NCI-H2081 treated with DMSO at 0.1 percent for 48 hours (cell line): ENCODE data around the gene DOCK1.
"Not testable (repeated sequence)": the region's sequence is repeated elsewhere in the genome, so short reads cannot be mapped to it uniquely, and the experiment has no call there.

Experiments
- DNase-seq: peaks from one replicate; lab custom pipeline; 2025; lab: John Stamatoyannopoulos, UW

Gene DOCK1

DNA sequence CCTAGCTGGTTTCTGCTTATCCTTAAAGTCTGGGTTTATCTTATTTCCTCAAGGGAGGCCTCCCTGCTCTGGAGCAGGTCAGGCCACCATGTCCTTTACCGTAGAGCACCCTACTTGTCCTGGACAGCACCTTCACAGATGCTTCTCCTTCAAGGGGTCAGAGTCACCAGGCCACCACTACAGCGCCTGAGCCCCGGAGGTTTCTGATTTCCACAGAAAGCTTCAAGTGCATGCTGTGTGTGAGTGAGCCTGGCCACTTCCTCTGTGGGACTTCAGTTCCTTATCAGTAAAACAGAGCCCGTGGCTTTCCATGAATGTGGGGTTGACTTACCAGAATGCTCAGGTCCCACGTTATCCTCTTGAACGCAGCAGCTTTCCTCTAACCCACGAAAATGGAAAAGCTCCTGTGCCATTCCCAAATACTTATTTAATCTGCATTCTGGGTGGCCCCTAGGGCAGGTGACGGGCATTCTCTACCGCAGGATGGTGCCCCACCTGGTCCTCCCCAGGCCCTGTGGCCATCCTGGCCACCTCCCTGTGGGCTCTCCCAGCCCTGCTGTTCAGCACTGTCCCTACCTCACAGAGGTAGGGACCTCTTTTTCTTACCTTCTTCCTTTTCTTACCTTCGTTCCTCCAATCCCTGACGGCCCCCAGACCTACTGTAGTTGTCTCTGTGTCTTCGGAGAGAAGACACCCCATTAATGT, 1.4 kb upstream of the DOCK1 start:
- DNase-seq, result no peak

- DNase-seq, result no peak
Measured at GRCh38 chr10:126904516-126904817, 761 bp upstream of the DOCK1 start.

DNA sequence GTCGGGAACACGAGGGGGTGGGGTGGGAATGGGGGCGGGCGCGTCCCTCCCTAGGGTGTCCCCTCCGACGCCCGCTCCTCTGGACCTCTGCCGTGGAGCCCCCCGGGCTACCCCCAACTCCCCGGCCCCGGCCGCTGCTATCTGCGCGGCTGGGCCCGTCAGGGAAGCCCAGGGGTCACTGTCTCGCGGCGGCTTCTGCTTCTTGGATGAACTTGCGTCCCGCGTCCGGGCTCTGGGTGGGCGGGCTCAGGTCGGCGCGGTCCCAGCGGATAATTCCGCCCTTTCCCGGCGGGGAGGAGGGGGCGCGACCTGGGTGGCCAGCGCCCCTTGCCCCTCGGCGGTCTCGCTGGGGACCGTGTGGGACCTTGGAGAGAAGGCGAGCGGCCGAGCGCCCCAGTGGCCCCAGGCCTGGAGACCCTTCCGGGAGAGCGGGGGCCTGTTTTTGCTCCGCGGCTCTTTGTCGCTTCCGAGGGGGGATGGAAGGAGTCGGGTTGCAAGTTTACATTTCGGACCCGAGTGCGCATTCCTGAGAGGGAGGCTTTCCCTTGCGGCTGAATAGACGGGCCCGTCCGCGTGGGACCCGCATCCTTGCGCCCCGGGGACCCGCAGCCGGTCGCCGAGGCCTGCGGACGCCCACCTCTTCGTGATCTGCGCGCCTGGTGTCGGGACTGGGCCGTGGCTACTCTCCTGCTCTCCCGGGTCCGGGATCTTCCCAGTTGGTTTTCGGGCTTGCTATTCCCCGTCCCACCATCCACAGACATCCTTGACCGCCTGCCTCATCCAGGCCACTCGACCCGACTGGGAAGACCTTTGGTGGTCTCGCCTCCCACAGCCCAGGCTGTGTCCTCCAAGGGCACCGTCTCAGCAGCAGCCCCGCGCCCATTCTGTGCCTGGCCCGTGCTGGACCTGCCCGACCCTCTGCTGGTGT, 812 bp downstream of the DOCK1 start:
- no peak for DNase-seq

GRCh38 chr10:126906704-126907422, 1.6 kb downstream of the DOCK1 start:
- DNase-seq, result no peak

DNA sequence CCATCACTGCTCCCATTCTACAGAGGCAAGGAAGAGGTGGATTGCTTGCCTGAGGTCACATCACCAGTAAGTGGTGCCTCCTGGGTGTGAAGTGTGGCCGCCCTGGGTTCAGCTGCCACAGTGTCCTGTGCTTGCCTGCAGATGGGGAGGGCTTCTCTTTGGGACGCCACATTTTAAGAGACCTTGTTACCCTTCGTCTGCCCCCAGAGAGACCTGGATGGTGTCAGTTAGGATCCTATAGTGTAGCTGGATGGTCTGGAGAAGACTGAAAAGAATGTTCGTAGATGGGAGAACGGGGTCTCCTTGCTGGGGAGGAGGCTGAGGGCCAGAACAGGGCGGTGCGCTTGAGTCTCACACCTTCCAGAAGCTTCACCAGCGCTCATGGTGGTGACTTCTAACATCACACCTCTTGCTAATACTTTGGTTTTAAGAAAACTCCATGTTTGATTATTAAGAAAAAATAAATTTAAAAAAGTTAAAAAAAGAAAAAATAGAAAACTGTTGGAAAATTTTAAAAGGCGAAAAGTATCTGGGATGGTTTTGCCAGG, 2.3 kb downstream of the DOCK1 start:
- DNase-seq, result no peak

- DNase-seq, result no peak
Measured at GRCh38 chr10:126908225-126908624, 3.0 kb downstream of the DOCK1 start.

DNA sequence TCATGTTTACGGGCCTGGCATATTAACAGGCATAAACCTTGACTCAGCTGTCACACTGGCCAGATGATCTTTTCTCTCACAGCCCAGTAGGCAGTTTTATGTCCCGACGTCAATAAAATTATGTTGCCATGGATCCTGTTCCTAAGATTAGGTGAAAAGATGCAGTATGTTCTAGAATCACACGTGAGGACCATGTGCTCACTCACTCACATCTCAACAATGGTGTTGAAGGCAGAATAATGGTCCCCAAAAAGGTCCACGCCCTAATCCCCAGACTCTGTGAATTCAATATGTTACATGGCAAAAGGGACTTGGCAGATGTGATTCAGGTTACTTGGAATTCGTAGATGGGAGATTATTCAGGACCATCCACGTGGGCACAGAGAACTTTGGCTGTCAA, 3.5 kb downstream of the DOCK1 start:
- DNase-seq, result no peak

GRCh38 chr10:126909147-126909546, 3.9 kb downstream of the DOCK1 start:
- DNase-seq, result no peak

DNA sequence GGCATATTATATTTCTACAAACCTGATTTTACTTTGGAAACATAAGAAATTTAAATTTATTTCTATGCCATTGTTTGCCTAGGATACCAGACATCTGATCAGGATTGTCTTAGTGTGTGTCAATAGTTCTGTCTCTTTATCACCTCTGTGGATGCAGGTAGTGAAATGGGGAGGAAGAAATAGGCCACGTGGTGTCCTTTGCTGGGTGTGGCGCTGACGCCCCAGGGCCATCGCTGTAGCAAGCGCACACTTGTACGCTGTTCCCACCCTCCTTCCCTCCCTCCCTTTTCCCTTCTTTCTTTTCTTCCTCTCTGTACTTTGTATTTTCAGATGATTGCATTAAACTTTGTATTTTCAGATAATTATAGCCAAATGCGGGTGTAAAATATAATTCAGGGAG, 5.0 kb downstream of the DOCK1 start:
- no peak for DNase-seq

- no peak for DNase-seq
Measured at GRCh38 chr10:126910798-126911197, 5.6 kb downstream of the DOCK1 start.

DNA sequence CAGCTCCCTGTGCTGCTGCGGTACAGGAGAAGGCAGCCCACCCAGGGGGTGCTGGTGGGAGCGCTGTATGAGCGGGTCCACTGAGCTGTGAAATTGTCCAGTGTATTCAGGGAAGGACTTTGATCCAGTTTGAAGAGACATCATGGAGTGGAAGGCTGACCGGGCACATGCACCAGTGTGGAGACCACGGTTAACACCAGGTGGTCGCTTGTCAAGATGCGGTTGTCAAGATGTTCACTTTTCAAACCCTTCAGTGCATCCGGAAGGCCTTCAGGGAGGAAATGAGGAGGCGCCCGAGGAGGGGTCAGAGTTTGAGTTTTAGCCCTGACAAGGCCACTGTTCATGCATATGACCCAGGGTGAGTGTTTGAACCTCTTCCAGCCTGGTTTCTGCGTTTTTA, 6.1 kb downstream of the DOCK1 start:
- DNase-seq, result no peak

DNA sequence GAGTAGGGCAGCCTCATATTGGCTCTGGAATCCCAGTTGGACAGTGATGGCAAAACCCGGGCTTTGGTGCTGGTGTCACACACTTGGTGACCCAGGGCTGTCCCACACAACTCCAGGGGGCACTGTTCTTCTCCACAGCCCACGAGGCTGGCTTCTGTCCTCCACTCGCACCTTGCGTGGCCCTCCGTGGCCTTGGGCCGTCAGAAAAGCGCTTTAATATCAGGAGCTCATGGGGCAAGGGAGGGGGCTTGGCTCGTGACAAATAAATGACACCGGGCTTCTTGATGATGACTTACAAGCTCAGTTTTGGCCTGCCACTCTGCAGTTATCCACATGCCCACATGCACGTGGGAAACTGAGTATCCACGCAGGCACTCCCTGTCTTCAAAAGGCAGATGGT, 8.1 kb downstream of the DOCK1 start:
- no peak for DNase-seq

GRCh38 chr10:126914561-126914960, 9.3 kb downstream of the DOCK1 start:
- DNase-seq, result no peak

DNA sequence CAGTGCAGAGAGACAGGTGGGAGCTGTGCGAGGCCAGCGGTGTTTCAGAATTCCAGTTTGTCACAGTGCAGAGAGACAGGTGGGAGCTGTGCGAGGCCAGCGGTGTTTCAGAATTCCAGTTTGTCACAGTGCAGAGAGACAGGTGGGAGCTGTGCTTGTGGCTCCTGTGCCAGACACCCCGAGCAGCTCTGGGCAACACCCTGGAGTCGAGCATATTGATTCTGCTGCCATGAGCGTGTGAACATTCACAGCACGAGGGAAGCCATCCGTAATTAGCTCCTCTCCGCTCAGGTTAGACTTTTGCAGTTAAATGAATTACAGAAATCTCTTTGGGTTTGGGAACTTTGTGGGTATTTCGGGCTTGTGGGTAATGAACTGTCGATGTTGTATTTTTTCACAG, 11.7 kb downstream of the DOCK1 start:
- DNase-seq, result not testable (repeated sequence)

GRCh38 chr10:126917375-126917774, 12.1 kb downstream of the DOCK1 start:
- no peak for DNase-seq

DNA sequence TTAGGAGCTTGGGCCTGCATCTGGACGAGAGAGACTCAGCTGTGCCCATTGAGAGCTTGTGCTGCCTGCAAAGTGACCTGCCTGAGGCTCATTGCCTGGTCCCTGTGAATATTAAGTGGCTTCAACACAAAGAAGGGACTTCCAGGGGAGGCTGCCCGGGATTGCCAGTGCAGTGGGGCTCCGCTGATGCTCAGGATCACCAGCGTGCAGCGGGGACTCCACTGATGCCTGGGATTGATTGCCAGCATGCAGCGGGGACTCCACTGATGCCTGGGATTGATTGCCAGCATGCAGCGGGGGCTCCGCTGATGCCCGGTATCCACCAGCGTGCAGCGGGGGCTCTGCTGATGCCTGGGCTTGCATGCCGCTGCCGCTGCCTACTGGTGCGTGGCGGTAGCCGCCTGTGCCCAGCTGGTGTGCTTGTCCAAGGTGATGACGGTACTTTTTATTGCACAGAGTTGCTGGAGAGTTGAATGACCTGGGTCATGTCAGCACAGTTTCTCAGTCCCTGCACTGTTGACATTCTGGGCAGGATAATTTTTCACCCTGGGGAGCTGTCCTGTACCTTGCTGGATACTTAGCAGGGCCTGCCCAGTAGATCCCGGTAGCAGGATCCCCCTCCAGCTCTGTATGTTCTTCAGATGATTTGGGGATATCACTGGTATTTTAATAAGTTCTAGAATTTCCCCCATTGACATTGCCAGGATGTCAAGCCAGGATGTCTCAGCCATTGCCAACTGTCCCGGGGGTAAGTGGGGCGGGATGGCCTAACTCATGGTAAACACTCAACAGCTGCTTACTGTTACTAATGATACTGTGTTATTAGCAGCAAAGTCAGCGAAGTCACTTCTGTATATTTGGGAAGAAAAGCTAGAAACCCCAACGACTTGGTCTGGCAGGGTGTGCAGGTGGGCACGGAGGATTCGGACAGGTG, 13.0 kb downstream of the DOCK1 start:
- DNase-seq, result no peak

- DNase-seq, result no peak
Measured at GRCh38 chr10:126919426-126919825, 14.2 kb downstream of the DOCK1 start.

DNA sequence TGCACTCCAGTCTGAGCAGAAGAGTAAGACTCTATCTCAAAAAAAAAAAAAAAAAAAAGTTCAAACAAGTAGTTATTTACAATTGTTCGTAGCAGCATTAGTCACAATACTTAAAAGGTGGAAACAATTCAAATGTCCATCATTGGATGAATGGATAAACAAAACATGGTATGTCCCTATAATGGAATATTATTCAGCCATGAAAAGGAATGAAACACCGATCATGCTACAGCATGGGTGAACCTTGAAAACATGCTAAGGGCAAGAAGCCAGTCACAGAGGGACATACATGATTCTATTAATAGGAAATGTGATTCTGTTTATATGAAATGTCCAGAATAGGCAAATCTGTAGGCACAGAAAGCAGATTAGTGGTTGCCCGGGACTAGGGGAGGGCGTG, 15.9 kb downstream of the DOCK1 start:
- no peak for DNase-seq

DNA sequence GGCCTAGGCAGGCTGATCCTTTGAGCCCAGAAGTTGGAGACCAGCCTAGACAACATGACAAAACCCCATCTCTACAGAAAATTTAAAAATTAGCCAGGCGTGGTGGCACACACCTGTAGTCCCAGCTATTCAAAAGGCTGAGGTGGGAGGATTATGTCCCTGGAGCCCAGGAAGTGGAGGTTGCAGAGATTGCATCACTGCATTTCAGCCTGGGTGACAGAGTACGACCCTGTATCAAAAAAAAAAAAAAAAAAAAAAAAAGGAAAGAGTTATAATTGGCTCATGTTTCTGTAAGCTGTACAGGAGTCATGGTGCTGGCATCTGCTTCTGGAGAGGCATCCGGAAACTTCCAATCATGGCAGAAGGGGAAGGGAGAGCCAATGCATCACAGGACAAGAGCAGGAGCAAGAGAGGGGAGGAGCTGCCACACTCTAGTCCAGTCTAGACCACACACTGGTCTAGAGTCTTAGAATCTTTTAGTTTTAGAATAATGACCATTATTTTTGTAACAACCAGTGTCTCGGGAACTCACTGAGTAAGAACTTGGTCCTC, 16.8 kb downstream of the DOCK1 start:
- DNase-seq, result no peak

- no peak for DNase-seq
Measured at GRCh38 chr10:126924180-126924914, 19.1 kb downstream of the DOCK1 start.

GRCh38 chr10:126924915-126925300, 19.7 kb downstream of the DOCK1 start:
- no peak for DNase-seq
